CD4-positive, alpha-beta T cell treated with Interleukin-4 for 4 hours (primary cell): ENCODE results near the gene TCTN1.

ENCODE experiments used
- DNase-seq: peaks from one replicate; pipeline ENCODE4 v3.0.0-alpha.2; 2020

Gene TCTN1

DNA sequence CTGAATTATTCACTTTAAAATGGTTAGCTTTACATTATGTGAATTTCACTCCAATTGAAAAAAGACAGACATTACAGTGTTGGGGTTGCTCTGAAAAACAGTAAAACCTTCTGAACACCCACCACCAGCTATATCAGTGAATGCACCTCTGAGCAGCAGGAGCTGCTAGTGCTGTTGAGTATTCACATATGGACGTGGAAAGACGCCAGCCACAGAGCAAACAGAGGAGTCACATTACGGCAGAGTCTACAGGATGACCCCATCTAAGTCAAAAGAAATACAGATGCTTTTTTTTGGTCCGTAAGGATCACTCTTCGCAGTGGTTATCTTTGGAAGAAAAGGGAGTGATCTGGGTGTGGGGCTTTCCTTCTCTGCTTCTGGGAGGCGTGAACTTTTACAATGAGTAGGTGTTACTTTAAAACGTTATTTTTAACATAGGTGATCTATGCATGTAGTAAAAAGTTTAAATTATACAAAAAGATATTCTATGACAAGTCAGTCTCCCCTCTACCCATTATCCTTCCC lies 70.4 kb downstream of the TCTN1 start:
- no peak for DNase-seq

DNA sequence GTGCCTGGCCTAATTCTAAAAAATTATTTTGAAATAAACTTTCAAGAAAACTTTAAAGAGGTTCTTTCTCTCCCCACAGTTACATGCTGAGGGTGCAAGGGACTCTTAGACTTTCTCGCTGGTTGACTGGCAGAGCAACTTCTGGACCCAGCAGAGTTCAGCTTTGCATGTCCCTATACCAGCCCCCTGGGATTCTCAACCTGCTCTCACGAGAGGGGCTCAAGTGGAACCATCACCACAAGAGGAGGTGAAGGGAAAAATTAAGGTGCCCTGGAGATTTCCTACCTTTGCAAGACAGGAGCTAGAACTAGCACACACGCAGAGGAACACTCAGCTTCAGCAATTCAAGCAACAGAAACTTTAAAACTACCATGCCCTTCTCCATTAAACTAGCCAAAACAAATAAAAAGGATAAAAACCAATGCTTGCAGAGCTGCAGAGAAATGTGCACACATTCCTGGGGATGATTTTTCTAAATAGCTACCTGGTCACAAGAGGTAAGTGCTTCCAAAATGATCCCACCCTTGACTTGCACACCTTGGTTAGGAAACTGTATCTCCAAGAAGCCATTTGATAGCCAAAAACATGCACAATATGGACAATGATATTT lies 72.5 kb downstream of the TCTN1 start:
- DNase-seq = no peak

DNA sequence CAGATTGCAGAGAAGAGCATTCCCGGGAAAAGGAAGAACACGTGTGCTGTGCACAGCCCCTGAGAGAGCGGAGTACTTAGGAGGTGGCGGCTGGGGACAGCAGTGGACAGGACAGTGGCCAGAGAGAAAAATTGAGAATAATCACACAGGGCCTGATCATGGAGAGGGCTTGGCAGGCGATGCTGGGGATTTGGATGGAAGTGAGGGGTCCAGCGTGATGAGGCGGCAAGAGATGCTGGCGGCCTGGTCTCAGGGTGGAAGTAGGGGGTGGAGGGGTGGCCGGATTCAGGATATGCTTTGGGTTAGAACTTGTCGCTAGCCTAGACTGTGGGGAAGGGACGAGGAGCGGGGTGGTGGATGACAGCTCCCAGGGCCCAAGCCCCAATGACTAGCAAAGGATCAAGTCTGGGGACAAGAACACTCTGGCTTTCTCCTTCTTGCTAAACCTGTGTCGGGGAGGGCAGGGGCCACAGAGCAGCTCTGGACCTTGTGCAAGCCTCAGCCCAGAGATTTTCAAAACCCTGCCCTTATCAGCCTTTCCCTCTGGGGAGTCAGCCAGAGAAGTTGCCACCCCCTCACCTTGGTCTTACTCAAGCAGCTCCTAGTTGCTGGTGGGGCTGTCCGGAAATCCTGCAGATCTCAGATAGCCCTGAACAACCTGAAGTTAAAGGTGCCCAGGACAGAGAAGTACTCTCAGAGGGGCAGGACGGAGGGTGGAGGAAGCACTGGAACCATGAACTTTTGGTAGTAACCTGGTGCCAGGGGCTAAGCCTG lies 73.7 kb downstream of the TCTN1 start:
- no peak for DNase-seq

DNA sequence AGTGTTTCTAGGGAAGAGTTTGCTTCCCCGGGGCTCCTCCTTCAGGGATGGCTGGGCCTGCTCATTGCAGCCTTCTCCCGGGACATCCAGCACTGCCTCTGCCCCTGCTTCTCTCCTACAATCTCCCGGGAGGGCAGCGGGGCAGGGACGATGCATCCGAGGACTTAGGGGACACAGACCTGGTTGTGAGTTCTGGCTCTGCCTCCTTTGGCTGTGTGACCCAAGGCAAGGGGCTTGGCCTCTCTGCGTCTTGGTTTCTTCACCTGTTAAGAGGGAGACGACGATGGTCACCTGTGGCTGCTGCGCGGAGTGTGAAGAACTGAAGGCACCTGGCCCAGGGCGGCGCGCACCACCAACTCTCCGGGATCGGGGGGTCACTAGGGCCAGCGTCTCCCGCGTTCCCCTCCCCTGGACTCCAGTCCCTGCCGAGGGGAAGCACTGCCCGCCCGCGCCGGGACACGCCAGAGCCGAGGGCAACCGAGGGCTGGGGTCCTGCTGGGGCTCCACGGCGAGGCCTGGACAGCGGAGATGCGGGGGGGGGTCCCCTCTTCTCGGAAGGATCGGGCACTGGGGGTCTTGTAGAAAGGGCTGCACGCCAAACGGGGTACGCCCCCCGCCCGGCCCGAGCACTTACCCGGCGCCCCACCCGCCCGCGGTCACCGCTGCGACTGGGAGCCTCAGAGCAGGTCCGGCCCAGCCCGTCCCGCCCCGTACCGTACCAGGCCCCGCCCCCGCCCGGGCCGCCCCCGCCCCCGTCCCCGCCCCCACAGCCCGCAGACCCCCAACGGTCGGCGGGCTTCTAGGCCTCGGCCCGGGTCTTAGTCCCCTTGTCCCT lies 74.7 kb downstream of the TCTN1 start, which contains the start of gene HVCN1:
TSS of gene HVCN1 (minus strand) at position 670 of the 835 bp plus-strand sequence. CDS start 5,870 bp downstream, outside the sequence.
- DNase-seq = peak; percentile 24

DNA sequence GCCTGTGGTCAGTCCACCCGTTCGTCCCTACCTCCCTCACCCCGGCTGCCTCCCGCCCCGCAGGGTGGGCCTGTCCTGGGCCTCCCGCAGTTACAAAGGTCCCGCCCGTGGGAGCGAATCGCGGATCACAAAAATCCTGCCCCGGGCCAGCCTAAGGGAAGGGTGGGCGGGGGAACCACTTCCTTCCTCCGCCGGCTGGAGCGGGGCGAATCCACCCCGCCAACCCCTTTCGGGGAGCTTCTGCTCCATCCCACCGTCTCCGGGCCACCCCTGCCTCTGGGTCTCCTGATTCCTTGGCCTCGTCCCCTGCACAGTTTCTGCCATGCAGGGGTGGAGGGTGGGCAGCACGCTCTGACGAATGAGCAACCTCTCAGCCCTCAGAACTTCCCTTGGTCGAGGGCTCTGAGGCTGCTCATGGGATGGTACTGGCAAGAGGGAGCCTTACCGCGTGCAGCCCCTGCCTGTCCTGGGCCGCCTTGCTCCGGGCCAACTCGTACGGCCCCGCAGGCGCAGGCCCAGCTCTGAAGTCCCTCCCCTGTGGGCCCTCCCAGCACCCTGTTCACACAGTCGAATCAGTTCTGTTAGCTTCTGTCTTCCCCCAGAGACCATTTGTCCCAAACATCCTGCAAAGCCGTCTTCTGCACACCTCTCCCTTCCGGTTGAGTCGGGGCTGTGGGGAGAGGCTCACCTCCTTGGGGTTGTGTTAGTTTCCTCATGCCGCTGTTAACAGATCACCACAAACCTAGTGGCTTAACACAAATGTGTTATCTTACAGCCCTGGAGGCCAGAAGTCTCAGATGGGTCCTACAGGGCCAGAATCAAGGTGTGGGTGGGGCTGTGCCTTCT lies 75.6 kb downstream of the TCTN1 start:
- DNase-seq = peak; percentile 59

DNA sequence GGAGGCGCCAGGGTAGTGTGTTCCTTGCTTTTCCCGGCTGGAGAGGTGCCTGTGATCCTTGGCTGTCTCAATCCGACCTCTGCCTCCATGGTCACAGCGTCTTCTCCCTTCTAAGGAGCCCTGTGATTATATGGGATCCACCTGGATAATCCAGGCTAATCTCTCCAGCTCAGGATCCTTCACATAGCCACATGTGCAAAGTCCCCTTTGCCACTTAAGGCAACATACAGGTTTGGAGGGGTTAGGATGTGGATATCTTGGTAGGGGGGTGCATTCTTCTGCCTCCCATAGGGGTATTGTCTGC lies 76.2 kb downstream of the TCTN1 start:
- DNase-seq = no peak

DNA sequence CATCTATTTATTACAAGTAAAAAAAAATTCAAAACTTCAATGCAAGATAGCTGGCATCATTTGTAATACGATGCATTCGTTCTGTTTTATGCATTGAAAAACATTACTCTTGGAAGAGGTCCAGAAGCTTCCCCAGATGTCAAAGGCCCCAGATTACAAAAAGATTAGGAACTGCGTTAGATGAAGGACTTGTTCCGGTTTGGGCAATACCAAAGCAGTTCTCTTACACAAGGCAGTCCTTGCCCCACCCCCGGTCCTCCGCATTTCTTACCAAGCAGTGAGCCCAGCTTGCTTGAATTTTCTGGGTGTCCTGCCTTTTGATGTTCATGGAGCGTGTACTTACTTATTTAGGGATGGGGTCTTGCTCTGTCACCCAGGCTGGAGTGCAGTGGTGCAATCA lies 79.8 kb downstream of the TCTN1 start:
- no peak for DNase-seq

DNA sequence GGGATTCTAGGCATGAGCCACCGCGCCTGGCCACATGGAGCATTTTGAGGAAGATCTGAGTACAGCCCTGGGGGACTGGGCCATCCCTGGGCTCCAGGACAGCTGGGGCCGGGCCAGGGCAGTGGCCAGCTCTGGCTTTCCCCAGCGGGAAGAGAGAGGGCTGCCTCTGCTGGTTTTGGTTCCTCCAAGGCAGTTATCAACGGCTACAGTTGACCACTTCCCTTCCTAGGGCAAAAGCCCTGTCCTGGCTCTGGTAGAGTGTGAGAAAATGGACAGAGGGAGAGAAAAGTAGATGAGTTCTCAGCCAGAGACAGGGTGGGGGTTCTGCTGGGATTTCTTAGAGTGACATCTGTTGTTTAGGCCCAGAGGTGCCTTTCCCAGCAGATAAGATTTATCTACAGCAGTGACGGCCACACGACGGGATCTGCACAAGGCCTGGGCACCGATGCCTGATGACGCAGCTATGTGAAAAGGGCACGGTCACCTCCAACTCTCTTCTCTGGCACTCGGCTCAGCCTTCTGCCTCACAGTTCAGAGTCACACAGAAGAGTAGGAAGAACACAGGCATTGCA lies 80.5 kb downstream of the TCTN1 start:
- DNase-seq = no peak

DNA sequence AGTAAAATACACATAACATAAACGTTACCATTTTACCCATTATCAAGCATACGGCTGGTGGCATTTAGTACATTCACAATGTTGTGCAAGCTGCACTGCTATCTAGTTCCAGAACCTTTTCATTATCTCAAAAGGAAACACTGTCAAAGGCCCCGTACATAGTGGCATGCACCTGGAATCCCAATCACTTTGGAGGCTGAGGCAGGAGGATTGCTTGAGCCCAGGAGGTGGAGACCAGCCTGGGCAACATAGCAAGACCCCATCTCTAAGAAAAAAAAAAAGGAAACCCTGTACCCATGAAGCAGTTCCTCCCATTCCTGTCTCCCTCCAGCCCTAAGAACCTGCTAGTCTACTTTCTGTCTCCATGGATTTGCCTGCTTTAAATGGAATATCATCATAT lies 82.4 kb downstream of the TCTN1 start:
- no peak for DNase-seq

DNA sequence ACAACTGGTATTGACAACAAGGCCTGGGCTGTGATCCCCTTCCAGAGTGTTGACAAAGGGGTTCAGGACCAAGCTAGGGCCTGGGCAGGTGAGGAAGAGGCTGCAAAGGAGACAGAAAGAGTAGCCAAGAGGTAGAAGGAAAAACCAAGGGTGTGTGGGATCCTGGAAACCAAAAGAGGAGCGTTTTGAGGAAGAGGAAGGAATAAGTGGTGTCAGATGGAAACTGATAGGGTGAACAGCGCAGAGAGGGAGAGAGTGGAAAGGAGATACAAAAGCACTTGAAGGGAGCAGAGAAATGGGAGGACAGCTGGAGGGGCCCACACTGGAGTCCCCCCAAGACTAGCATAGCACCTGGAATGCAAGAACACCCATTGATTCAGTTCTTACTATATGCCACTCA lies 83.3 kb downstream of the TCTN1 start:
- DNase-seq = no peak

DNA sequence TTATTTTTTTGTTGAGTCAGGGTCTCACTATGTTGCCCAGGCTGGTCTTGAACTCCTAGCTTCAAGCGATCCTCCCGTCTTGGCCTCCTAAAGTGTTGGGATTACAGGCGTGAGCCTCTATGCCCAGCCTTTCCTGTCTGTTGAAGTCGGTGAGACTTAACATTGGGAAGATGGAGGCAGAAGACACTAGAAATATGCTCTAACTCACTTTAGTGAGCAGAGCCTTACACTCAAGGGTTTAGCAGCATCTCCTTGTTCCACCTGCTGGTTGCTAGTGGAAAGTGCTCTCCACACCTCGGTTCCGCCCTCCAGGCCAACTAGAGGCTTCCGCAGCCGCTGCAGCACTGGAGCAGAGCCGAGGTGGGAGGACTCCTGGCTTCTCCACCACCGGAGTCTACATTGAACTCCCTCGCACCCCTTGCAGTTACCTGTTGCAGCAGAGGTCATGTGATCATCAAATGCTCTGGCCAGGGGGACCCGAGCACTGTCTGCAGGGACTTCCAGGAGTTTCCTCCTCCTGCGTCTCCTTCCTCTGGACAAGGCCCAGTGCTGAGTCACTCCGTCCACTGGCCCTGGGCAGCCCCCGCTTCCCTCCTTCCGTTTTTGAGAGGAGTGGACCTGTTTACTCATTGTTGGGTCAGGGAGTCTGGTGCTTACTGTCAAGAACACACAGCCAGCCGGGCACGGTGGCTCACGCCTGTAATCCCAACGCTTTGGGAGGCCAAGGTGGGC lies 84.4 kb downstream of the TCTN1 start:
- DNase-seq = peak; percentile 84
